GM06990 (cell line): ENCODE measurements around the gene TLL1.
A peak's percentile ranks its signal among the peaks of the same experiment; 100 is the strongest.

Source experiments
- DNase-seq: peaks from one replicate; pipeline ENCODE4 v3.0.0-alpha.2; 2011; ENCODE audit not compliant: insufficient read length; ENCODE audit errors: extremely low read depth
- H3K27me3 ChIP-seq: replicated peaks from 2 replicates; pipeline ENCODE4 v1.6.0; 2011; ENCODE audit warnings: low read length; ENCODE audit not compliant: control insufficient read depth, insufficient read depth
- H3K36me3 ChIP-seq: 2 replicates; pipeline ENCODE4 v1.5.1; 2011; ENCODE audit warnings: low read length; ENCODE audit not compliant: control insufficient read depth, insufficient read depth
- H3K4me3 ChIP-seq: replicated peaks from 2 replicates; pipeline ENCODE4 v1.5.1; 2011; ENCODE audit warnings: low read depth, mild to moderate bottlenecking, control low read depth, low read length
- TF ChIP-seq, protein P1 (sequence below): IDR thresholded peaks from 2 replicates; pipeline ENCODE4 v1.5.1; 2011; ENCODE audit warnings: low read length, control low read depth, mild to moderate bottlenecking, inconsistent platforms; ENCODE audit not compliant: insufficient read depth, poor library complexity, severe bottlenecking

TLL1 gene

DNA sequence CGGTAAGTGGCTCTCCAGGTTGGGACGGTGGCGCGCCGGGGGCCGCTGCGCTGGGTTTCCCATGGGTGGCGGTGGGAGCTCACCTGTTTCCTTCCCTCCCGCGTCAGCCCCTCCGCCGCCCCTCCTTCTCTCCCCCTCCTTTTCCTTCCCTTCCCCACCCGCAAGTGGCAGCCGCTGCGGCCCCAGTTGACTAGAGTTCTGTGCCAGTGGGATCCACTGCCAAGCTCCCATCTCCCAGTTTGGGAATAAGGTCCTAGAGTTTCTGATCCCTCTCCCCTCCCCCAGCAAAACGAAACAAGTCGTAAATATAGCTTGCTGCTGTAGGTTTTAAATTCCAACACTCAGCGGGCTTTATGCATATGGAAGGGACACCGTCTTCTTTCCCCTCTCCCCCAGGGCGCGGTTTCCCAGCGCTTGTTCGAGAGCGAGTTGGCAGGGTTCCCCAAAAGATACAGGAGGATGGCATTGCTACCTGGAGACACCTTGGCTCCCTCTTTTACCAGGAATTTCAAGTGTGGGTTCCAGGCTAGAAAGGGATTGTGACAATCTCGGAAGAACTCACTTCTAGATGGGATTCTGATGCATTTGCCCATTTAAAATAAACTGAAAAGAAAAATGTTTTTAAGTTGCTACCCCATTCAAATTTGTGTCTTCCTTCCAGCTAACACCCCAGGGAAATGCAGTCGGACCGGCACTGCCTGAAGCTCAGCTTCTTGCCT is 1.2 kb downstream of the TLL1 start:
- peak; percentile 8 for DNase-seq
- peaks cover 3% of the 10 kb centered on the region; the same call in 1 of the 2 replicates for H3K27me3 ChIP-seq
- no peaks in the 10 kb centered on the region for H3K36me3 ChIP-seq
- TF ChIP-seq, protein P1, sequence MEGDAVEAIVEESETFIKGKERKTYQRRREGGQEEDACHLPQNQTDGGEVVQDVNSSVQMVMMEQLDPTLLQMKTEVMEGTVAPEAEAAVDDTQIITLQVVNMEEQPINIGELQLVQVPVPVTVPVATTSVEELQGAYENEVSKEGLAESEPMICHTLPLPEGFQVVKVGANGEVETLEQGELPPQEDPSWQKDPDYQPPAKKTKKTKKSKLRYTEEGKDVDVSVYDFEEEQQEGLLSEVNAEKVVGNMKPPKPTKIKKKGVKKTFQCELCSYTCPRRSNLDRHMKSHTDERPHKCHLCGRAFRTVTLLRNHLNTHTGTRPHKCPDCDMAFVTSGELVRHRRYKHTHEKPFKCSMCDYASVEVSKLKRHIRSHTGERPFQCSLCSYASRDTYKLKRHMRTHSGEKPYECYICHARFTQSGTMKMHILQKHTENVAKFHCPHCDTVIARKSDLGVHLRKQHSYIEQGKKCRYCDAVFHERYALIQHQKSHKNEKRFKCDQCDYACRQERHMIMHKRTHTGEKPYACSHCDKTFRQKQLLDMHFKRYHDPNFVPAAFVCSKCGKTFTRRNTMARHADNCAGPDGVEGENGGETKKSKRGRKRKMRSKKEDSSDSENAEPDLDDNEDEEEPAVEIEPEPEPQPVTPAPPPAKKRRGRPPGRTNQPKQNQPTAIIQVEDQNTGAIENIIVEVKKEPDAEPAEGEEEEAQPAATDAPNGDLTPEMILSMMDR = no peak
- H3K4me3 ChIP-seq = no peak overlapping the region

DNA sequence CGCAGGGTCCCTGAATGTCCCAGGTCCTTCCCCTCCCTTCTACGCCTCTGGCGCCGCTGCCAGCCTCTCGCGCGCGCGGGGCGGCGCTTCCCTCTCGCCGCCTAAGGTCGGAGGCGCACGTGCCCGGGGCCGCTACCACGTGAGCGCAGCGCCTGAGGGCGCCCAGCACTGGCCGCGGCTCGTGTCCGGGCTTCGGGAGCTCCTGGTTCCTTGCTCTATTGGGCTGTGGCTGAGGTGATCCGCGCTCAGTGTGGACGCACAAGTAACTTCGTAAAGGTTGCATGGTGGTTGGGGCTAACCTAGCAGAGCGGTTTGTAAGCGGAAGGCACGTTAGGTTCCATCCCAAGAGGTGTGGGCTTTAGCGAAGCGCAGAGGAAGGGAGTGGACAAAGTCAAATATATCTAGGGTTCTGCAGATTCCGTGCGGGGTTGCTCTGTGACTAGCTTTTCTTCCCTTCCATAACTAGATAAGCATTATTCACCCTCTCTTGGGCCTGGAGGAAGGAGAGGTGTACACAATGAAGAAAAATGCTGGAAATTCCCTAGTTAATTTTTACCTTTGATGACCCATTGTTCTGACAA is 1.8 kb downstream of the TLL1 start:
- DNase-seq = peak; percentile 16
- TF ChIP-seq, protein P1 = no peak
- H3K36me3 ChIP-seq = no peaks in the 10 kb centered on the region
- H3K27me3 ChIP-seq = peaks cover 3% of the 10 kb centered on the region; the same call in 1 of the 2 replicates
- H3K4me3 ChIP-seq = no peak overlapping the region

DNA sequence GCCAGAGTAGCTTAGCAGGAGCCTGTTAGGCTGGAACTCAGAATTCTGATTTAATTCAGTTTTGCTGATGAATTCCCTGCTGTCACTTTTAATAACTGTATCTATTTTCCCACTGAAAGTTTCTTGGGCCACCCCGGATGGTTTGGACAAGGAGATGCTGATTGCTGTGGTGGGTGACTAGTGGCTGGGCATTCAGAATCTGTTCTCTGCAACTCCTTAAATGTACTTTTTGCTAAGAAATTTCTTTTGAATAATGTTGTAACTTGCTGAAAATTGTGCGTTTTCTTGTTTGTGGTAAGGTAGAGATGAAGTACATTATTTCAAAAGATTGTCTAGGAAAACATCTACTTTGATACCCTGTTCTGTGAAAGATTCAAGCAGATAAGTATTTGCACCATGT is 2.4 kb downstream of the TLL1 start:
- no peak for DNase-seq
- Histone ChIP-seq H3K27me3 (peaks cover 3% of the 10 kb centered on the region; the same call in 1 of the 2 replicates), H3K4me3 (no peak overlapping the region), H3K36me3 (no peaks in the 10 kb centered on the region)
- TF ChIP-seq, protein P1 = no peak

DNA sequence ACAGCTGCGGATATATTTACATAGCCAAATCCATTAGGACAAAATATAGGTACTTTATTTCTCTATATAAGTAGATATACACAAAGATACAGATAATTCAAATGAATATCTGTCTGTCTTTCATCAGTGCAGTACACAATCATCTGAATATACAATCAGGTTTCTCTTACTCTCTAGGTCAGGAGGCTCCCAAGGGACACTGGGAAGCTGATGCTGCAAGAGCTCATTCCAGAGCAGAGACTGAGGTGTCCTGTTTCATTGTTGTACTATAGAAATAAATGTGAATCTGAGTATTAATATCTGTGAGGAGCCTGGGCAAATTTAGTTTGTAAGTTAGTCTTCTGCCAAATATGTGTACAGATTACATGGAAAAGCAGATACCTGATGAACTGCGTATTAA is 4.2 kb downstream of the TLL1 start:
- Histone ChIP-seq H3K4me3 (no peak overlapping the region), H3K27me3 (peaks cover 2% of the 10 kb centered on the region; the same call in 1 of the 2 replicates), H3K36me3 (no peaks in the 10 kb centered on the region)
- no peak for DNase-seq
- TF ChIP-seq, protein P1 = no peak

DNA sequence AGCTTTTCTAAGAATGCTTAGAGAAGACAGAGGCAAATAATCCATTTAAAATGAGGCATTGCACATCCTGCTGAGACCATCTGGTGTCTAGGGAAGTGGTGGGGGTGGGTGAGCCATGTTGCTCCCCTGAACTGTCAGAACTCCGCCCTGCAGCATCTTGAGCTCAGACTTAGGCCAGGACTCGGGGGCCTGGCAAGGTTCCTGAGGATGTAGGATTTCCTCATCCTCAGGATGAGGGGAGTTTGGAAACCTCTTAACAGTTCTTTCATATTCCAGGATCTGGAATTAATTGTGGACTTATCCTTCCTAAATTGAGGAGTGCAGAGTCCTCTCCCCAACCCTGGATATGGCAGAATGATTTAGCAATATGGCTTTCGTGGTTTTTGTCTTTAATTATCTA is 6.6 kb downstream of the TLL1 start:
- DNase-seq = no peak
- H3K27me3 ChIP-seq = no peaks in the 10 kb centered on the region
- no peak overlapping the region for H3K4me3 ChIP-seq
- TF ChIP-seq, protein P1 = no peak
- H3K36me3 ChIP-seq = no peaks in the 10 kb centered on the region
